ENCODE data around the gene SHISA9. TPM values are rescaled to one million over a fixed set of nuclear protein-coding genes. Genes with fewer than 3 reads are reported as not detected.

Gene SHISA9
- total RNA-seq, 3 donors from 2014 or later, result 0.87 to 7.3 (median 3.0) TPM

GRCh38 chr16:12876778-12877177 is 24.6 kb upstream of the SHISA9 start:
- no peak for DNase-seq
- Histone ChIP-seq H3K9me3 (no peaks in the 10 kb centered on the region), H3K36me3 (ENCODE audit: low read depth) (no peaks in the 10 kb centered on the region), H3K4me1 (ENCODE audit: low read depth) (no peaks in the 10 kb centered on the region), H3K4me3 (no peak overlapping the region)
- no peak for ATAC-seq
- no peak for TF ChIP-seq CTCF (IDR thresholded peaks at IDR 0.05)
- intact Hi-C loops (cut with DNase I, micrococcal nuclease), result no loop called here

GRCh38 chr16:12878973-12879372 is 22.4 kb upstream of the SHISA9 start:
- Histone ChIP-seq H3K9me3 (no peaks in the 10 kb centered on the region), H3K4me1 (ENCODE audit: low read depth) (no peaks in the 10 kb centered on the region), H3K36me3 (ENCODE audit: low read depth) (no peaks in the 10 kb centered on the region), H3K4me3 (no peak overlapping the region)
- intact Hi-C loops (cut with DNase I, micrococcal nuclease), result no loop called here
- ATAC-seq (no peak), DNase-seq (no peak)
- TF ChIP-seq CTCF (IDR thresholded peaks at IDR 0.05), result no peak

- TF ChIP-seq CTCF (IDR thresholded peaks at IDR 0.05), result no peak
- ATAC-seq (no peak), DNase-seq (no peak)
- H3K36me3 ChIP-seq (ENCODE audit: low read depth), result no peaks in the 10 kb centered on the region
- no peaks in the 10 kb centered on the region for H3K4me1 ChIP-seq (ENCODE audit: low read depth)
- no peak overlapping the region for H3K4me3 ChIP-seq
- intact Hi-C loops (cut with DNase I, micrococcal nuclease), result no loop called here
- no peaks in the 10 kb centered on the region for H3K9me3 ChIP-seq
These were observed 21.6 kb upstream of the SHISA9 start for GRCh38 chr16:12879812-12880211.

- intact Hi-C loops (cut with DNase I, micrococcal nuclease), result no loop called here
- H3K4me1 ChIP-seq (ENCODE audit: low read depth), result no peaks in the 10 kb centered on the region
These were observed 20.2 kb upstream of the SHISA9 start for GRCh38 chr16:12881182-12881581.

GRCh38 chr16:12881740-12882139 is 19.7 kb upstream of the SHISA9 start:
- intact Hi-C loops (cut with DNase I, micrococcal nuclease), result no loop called here

More at GRCh38 chr16:12881182-12881581, 20.2 kb upstream of the SHISA9 start:
- no peak overlapping the region for H3K4me3 ChIP-seq
- no peaks in the 10 kb centered on the region for H3K9me3 ChIP-seq
- H3K36me3 ChIP-seq (ENCODE audit: low read depth), result no peaks in the 10 kb centered on the region
- no peak for DNase-seq
- no peak for TF ChIP-seq CTCF (IDR thresholded peaks at IDR 0.05)
- no peak for ATAC-seq

More at GRCh38 chr16:12881740-12882139, 19.7 kb upstream of the SHISA9 start:
- Histone ChIP-seq H3K9me3 (no peaks in the 10 kb centered on the region), H3K4me3 (no peak overlapping the region), H3K36me3 (ENCODE audit: low read depth) (no peaks in the 10 kb centered on the region), H3K4me1 (ENCODE audit: low read depth) (no peaks in the 10 kb centered on the region)
- ATAC-seq (no peak), DNase-seq (no peak)
- TF ChIP-seq CTCF (IDR thresholded peaks at IDR 0.05), result no peak
